Mucosa of descending colon (tissue), 3 donors: ENCODE results near the gene AKT1S1. TPM values are rescaled to one million over a fixed set of nuclear protein-coding genes. Genes with fewer than 3 reads are reported as not detected.

Experiments
- ATAC-seq: fragments of 200-7000 bp; cut with Tn5 transposase; one replicate; pipeline ENCODE4 v1.9.1; 2020; ENCODE audit warnings: mild to moderate bottlenecking, moderate library complexity
- DNase-seq, 3 donors: peaks; one replicate each; pipeline ENCODE4 v3.0.0-alpha.2; 2020
- H3K36me3 ChIP-seq: fragments of 200-600 bp; one replicate; pipeline ENCODE4 v1.8.0; 2021; ENCODE audit warnings: low read depth, mild to moderate bottlenecking
- H3K4me1 ChIP-seq: fragments of 200-600 bp; one replicate; pipeline ENCODE4 v1.8.0; 2021; ENCODE audit warnings: low read depth, mild to moderate bottlenecking
- H3K4me3 ChIP-seq: fragments of 200-600 bp; one replicate; pipeline ENCODE4 v1.8.0; 2021; ENCODE audit warnings: mild to moderate bottlenecking
- H3K9me3 ChIP-seq: fragments of 200-600 bp; one replicate; pipeline ENCODE4 v1.8.0; 2021; ENCODE audit warnings: mild to moderate bottlenecking
- CTCF ChIP-seq: fragments of 200-600 bp; IDR thresholded peaks from one replicate; pipeline ENCODE4 v1.8.0; 2022; ENCODE audit warnings: antibody characterized with exemption, mild to moderate bottlenecking
- intact Hi-C, 2 donors: fragments of 100-400 bp; cut with DNase I in 1 of 2; cut with micrococcal nuclease in 1 of 2; formaldehyde crosslinking; loops; one replicate each; pipeline versions ENCODE4 v1.11.0 to v1.11.1; 2022; cut with DNase I, micrococcal nuclease
- total RNA-seq, 3 donors: library from RNA; stranded (reverse); fragmentation: NEBNext Ultra II Directional in 2 of 3; extraction: Animal tissue kit (Norgen Biotek cat#: 25700) in 2 of 3; gene quantifications; one replicate each; pipeline versions ENCODE4 v1.2.1 to v1.2.4, GENCODE V29; 2021 to 2023
- donor health status: DM: no; HTN: no; CAD: no; lungs with moderate emphysema.
- donor health status: DM: no; HTN: no; CAD: no.
- donor health status: DM: no; HTN: yes; CAD: no.

The AKT1S1 gene
- total RNA-seq, 3 donors from 2014 or later, result 38.8 to 44.0 (median 42.3) TPM

DNA sequence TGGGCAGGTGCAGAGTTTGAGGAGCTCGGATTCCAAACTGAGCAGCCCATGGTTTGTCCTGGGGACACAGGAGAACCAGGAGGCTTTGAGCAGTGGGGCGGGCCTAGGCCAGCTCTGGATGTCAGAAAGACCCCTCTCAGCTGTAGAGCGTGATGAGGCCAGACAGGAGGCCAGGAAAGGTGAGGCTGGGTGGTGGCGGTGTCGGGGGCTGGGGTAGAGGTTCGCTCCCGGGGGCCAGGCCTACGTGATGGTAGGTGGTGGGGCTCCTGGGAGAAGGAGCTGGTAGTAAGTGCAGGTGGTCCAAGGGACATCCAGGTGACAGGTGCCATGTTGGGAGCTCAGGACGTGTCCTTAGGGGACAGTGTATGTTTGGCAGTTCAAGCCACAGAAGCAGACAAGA, 39.7 kb downstream of the AKT1S1 start:
- TF ChIP-seq CTCF, result no peak
- Histone ChIP-seq H3K4me3 (no peak overlapping the region), H3K36me3 (peaks cover 6% of the 10 kb centered on the region), H3K4me1 (no peaks in the 10 kb centered on the region), H3K9me3 (no peaks in the 10 kb centered on the region)
- DNase-seq (no peak), ATAC-seq (no peak)
- intact Hi-C loops, result no loop called here

- H3K9me3 ChIP-seq, result no peaks in the 10 kb centered on the region
- H3K4me1 ChIP-seq, result no peaks in the 10 kb centered on the region
- peaks cover 6% of the 10 kb centered on the region for H3K36me3 ChIP-seq
- DNase-seq (no peak), ATAC-seq (no peak)
- intact Hi-C loops, result no loop called here
- H3K4me3 ChIP-seq, result no peak overlapping the region
- no peak for TF ChIP-seq CTCF
These were observed 40.2 kb downstream of the AKT1S1 start for GRCh38 chr19:49837009-49837310.

DNA sequence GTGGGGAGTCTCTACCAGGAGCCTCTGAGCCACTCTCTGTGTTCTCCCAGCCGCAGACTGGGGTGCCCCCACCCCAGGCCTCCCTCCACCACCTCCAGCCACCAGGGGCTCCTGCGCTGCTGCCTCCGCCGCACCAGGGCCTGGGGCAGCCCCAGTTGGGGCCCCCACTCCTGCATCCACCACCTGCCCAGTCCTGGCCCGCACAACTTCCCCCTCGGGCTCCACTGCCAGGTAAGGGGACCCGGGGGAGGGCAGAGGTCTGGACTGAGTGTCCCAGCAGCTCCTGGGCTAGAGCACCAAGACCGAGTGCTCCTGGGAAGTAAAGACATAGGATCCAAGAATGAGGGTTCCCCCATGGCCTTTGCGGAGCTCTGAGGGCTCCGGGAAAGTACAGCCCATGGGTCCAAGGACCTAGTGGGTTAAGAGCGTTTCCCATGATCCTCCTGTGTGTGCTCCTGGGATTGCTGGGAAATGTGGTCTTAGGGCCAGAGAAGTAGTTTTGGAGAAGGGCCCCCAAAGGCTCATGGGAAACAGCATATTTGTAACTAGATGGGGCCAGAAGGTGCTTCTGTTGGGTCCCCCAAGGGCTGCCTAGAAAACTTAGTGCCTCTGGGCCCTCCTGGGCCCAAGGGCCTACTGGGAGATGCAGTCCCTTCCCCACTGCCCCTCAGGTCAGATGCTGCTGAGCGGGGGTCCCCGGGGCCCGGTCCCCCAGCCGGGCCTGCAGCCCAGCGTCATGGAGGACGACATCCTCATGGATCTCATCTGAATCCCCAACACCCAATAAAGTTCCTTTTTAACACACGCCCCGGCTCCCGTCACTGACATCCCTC, 40.8 kb downstream of the AKT1S1 start:
- no peaks in the 10 kb centered on the region for H3K4me1 ChIP-seq
- no peak for DNase-seq
- H3K36me3 ChIP-seq, result peaks cover 6% of the 10 kb centered on the region
- intact Hi-C loops, result no loop called here
- TF ChIP-seq CTCF, result no peak
- ATAC-seq, result no peak
- no peak overlapping the region for H3K4me3 ChIP-seq
- no peaks in the 10 kb centered on the region for H3K9me3 ChIP-seq

- peaks cover 6% of the 10 kb centered on the region for H3K36me3 ChIP-seq
- intact Hi-C loops, result no loop called here
- no peaks in the 10 kb centered on the region for H3K4me1 ChIP-seq
- no peak for DNase-seq
- no peak overlapping the region for H3K4me3 ChIP-seq
- ATAC-seq, result no peak
- no peak for TF ChIP-seq CTCF
- no peaks in the 10 kb centered on the region for H3K9me3 ChIP-seq
These were observed 41.6 kb downstream of the AKT1S1 start for GRCh38 chr19:49835562-49835961.

DNA sequence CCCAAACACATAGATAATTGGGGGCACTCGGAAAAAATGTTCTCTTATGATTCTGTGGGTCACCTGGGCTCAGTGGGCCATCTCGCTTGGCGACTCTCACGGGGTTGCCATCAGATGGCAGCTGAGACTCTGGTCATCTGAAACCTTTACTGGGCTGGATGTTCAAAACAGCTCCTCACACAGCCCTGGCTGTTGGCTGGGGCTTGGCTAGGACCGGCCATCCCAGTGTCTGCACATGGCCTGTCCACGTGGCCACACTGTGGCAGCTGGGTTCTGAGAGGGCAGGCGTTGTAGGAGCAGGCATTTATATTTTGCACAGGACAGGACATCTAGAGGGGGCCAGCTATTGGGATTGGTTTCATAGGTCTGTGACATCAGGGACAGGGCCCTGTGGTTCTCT, 43.6 kb downstream of the AKT1S1 start:
- Histone ChIP-seq H3K4me3 (no peak overlapping the region), H3K9me3 (no peaks in the 10 kb centered on the region), H3K36me3 (peaks cover 6% of the 10 kb centered on the region), H3K4me1 (no peaks in the 10 kb centered on the region)
- ATAC-seq, result no peak
- TF ChIP-seq CTCF, result no peak
- no peak for DNase-seq
- intact Hi-C loops, result no loop called here

- no peak for ATAC-seq
- Histone ChIP-seq H3K9me3 (no peaks in the 10 kb centered on the region), H3K4me1 (no peaks in the 10 kb centered on the region), H3K36me3 (peaks cover 10% of the 10 kb centered on the region), H3K4me3 (no peak overlapping the region)
- no peak for DNase-seq
- no peak for TF ChIP-seq CTCF
- intact Hi-C loops, result no loop called here
These were observed 44.6 kb downstream of the AKT1S1 start for GRCh38 chr19:49832556-49832955.
